ENCODE results near the gene DAP. TPM values are rescaled to one million over a fixed set of nuclear protein-coding genes. Genes with fewer than 3 reads are reported as not detected.
"Not testable (repeated sequence)": the region's sequence is repeated elsewhere in the genome, so short reads cannot be mapped to it uniquely, and the experiment has no call there.

DAP gene
- total RNA-seq, 1 donor from 2014 or later, result 62.6 TPM

GRCh38 chr5:10635867-10636350, 125.1 kb downstream of the DAP start:
- H3K27ac Mint-ChIP-seq, result peak overlapping the region; percentile 93
- intact Hi-C loops (cut with micrococcal nuclease), result loop anchor here (1.0 to 5.0 kb wide), 8 partner anchors 9 to 385 kb away; partner anchors contain the start of genes CCT5, DAP and MARCHF6
- no peak for DNase-seq (ENCODE audit: low spot score)
- H3K36me3 Mint-ChIP-seq (ENCODE audit: low read depth), result peaks cover 28% of the 10 kb centered on the region
- peaks cover 75% of the 10 kb centered on the region for H3K4me1 Mint-ChIP-seq (ENCODE audit: low read depth)
- peak overlapping the region; percentile 69 for H3K4me3 Mint-ChIP-seq
- peaks cover 6% of the 10 kb centered on the region for H3K9me3 Mint-ChIP-seq
- H3K27me3 Mint-ChIP-seq (ENCODE audit: insufficient read depth), result no peaks in the 10 kb centered on the region

- Mint-ChIP-seq H3K27me3 (ENCODE audit: insufficient read depth) (no peaks in the 10 kb centered on the region), H3K4me1 (ENCODE audit: low read depth) (peaks cover 80% of the 10 kb centered on the region), H3K27ac (peak overlapping the region; percentile 93), H3K4me3 (peak overlapping the region; percentile 69), H3K9me3 (peaks cover 6% of the 10 kb centered on the region), H3K36me3 (ENCODE audit: low read depth) (peaks cover 28% of the 10 kb centered on the region)
- intact Hi-C loops (cut with micrococcal nuclease), result loop anchor here (1.0 to 5.0 kb wide), 8 partner anchors 8 to 385 kb away; partner anchors contain the start of genes CCT5, DAP and MARCHF6
- peak; percentile 73 for DNase-seq (ENCODE audit: low spot score)
Measured at GRCh38 chr5:10635257-10635866, 125.7 kb downstream of the DAP start.

DNA sequence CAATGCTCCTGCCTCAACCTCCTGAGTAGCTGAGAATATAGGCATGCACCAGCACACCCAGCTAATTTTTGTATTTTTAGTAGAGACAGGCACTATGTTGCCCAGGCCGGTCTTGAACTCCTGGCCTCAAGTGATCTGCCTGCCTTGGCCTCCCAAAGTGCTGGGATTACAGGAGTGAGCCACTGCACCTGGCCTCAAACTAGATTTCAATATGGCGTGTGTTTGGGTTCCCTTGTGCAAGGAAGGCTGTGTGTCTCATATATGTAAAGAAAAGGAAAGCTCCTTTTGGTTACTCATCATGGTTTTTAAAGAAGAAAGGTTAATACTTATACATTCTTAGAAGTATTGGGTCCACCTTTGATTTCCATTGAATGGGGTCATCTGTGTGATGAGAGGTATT, 126.5 kb downstream of the DAP start:
- H3K27me3 Mint-ChIP-seq (ENCODE audit: insufficient read depth), result no peaks in the 10 kb centered on the region
- H3K4me3 Mint-ChIP-seq, result peak overlapping the region; percentile 69
- H3K36me3 Mint-ChIP-seq (ENCODE audit: low read depth), result peaks cover 25% of the 10 kb centered on the region
- intact Hi-C loops (cut with micrococcal nuclease), result loop anchor here (2.0 kb wide), 1 partner anchor 384 kb away; the partner anchor contains the start of gene CCT5
- H3K27ac Mint-ChIP-seq, result peak overlapping the region; percentile 93
- DNase-seq (ENCODE audit: low spot score), result no peak
- peaks cover 82% of the 10 kb centered on the region for H3K4me1 Mint-ChIP-seq (ENCODE audit: low read depth)
- peaks cover 6% of the 10 kb centered on the region for H3K9me3 Mint-ChIP-seq

DNA sequence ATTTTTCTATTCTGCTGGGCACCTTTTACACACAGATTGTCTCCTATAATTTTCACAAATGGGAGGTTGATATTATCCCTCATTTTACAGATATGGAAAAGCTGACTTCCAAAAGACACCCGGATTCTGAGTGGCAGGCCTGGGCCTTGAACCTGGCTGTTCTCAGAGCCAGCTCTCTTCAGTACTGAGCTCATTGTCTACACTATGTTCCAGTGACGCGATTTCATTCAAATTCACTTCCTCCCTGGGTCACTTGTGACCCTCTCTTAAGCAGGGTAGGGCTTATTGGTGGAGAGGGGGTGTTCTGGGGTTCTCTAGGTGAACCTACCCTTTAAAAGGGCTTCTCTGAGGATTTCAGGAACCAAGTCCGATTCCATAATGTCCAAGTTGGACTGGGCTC, 127.0 kb downstream of the DAP start:
- Mint-ChIP-seq H3K27ac (peak overlapping the region; percentile 93), H3K27me3 (ENCODE audit: insufficient read depth) (no peaks in the 10 kb centered on the region), H3K36me3 (ENCODE audit: low read depth) (peaks cover 29% of the 10 kb centered on the region), H3K9me3 (peaks cover 6% of the 10 kb centered on the region), H3K4me1 (ENCODE audit: low read depth) (peaks cover 86% of the 10 kb centered on the region), H3K4me3 (peak overlapping the region; percentile 70)
- intact Hi-C loops (cut with micrococcal nuclease), result loop anchor here (2.0 kb wide), 1 partner anchor 383 kb away; the partner anchor contains the start of gene CCT5
- no peak for DNase-seq (ENCODE audit: low spot score)

GRCh38 chr5:10633271-10634049, 127.6 kb downstream of the DAP start:
- Mint-ChIP-seq H3K4me3 (peak overlapping the region; percentile 70), H3K27ac (peak overlapping the region; percentile 93), H3K36me3 (ENCODE audit: low read depth) (peaks cover 26% of the 10 kb centered on the region), H3K4me1 (ENCODE audit: low read depth) (peaks cover 84% of the 10 kb centered on the region), H3K9me3 (peaks cover 2% of the 10 kb centered on the region), H3K27me3 (ENCODE audit: insufficient read depth) (peaks cover 3% of the 10 kb centered on the region)
- intact Hi-C loops (cut with micrococcal nuclease), result loop anchor here (2.0 kb wide), 1 partner anchor 383 kb away; the partner anchor contains the start of gene CCT5
- peak; percentile 17 for DNase-seq (ENCODE audit: low spot score)

DNA sequence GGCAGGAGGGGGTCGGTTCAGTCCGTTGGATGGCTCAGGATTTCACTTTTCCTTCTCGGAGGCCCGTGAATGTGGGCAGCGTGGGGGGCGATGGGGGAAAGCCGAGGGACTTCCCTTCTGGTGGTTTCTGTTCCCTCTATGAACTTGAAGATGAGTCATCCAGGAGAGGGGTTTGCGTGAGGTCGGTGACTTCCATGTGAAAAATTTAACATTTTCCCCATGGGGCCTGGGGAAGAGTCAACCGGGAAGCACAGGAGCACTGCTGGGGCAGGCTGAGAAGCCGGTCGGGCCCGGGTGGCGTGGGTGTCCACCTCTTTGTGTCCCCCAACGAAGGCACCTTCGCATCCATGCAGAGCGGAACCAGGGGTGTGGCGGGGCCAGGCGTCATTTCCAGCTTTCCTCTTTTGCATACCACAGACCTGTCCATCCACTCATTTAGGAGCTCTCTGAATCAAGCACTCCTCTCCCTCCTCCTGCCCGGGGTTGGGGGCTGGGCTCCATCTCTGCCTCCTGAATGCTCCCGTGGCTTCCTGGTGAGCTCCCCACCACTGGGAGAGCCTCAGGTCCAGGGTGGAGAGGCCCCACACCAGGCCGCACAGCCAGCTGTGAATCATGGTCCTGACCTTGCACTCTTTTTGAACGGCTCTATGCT, 128.8 kb downstream of the DAP start:
- Mint-ChIP-seq H3K9me3 (no peaks in the 10 kb centered on the region), H3K27ac (peak overlapping the region; percentile 83), H3K4me1 (ENCODE audit: low read depth) (peaks cover 83% of the 10 kb centered on the region), H3K27me3 (ENCODE audit: insufficient read depth) (peaks cover 3% of the 10 kb centered on the region), H3K4me3 (peak overlapping the region; percentile 60), H3K36me3 (ENCODE audit: low read depth) (peaks cover 18% of the 10 kb centered on the region)
- DNase-seq (ENCODE audit: low spot score), result peak; percentile 22
- intact Hi-C loops (cut with micrococcal nuclease), result loop anchor here (1.0 kb wide), 1 partner anchor 67 kb away; no protein-coding TSS in a partner anchor

- H3K36me3 Mint-ChIP-seq (ENCODE audit: low read depth), result peaks cover 18% of the 10 kb centered on the region
- DNase-seq (ENCODE audit: low spot score), result no peak
- H3K27ac Mint-ChIP-seq, result peak overlapping the region; percentile 83
- intact Hi-C loops (cut with micrococcal nuclease), result no loop called here
- no peaks in the 10 kb centered on the region for H3K9me3 Mint-ChIP-seq
- peaks cover 3% of the 10 kb centered on the region for H3K27me3 Mint-ChIP-seq (ENCODE audit: insufficient read depth)
- H3K4me3 Mint-ChIP-seq, result peak overlapping the region; percentile 60
- H3K4me1 Mint-ChIP-seq (ENCODE audit: low read depth), result peaks cover 84% of the 10 kb centered on the region
Measured at GRCh38 chr5:10631316-10631996, 129.6 kb downstream of the DAP start.

- peaks cover 80% of the 10 kb centered on the region for H3K4me1 Mint-ChIP-seq (ENCODE audit: low read depth)
- H3K9me3 Mint-ChIP-seq; DNase-seq (ENCODE audit: low spot score); intact Hi-C loops (cut with micrococcal nuclease); H3K27me3 Mint-ChIP-seq (ENCODE audit: insufficient read depth): not testable (repeated sequence)
- peak overlapping the region; percentile 60 for H3K4me3 Mint-ChIP-seq
- peak overlapping the region; percentile 4 for H3K27ac Mint-ChIP-seq
- H3K36me3 Mint-ChIP-seq (ENCODE audit: low read depth), result peaks cover 18% of the 10 kb centered on the region
Measured at GRCh38 chr5:10630744-10631143, 130.3 kb downstream of the DAP start.

DNA sequence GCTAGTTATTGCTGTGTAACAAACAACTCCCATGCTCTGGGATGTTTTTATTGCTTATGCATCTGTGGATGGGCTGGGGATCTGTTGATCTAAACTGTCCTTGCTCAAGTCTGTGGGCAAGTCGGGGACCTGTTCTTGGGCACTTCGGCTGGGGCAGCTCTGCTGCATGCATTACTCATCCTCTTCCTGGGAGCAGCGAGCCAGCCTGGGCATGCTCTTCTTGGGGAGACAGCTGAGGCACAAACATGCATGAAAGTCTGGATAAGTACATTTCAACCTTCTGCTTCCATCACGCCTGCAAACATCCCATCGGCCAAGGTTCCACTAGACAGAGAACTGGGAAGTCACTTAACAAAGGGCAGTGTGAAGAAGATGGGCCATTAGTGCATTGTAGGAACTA, 130.9 kb downstream of the DAP start:
- no peak overlapping the region for H3K27ac Mint-ChIP-seq
- H3K36me3 Mint-ChIP-seq (ENCODE audit: low read depth), result peaks cover 20% of the 10 kb centered on the region
- DNase-seq (ENCODE audit: low spot score), result no peak
- peaks cover 3% of the 10 kb centered on the region for H3K27me3 Mint-ChIP-seq (ENCODE audit: insufficient read depth)
- H3K9me3 Mint-ChIP-seq, result no peaks in the 10 kb centered on the region
- no peak overlapping the region for H3K4me3 Mint-ChIP-seq
- intact Hi-C loops (cut with micrococcal nuclease), result no loop called here
- H3K4me1 Mint-ChIP-seq (ENCODE audit: low read depth), result peaks cover 73% of the 10 kb centered on the region

- Mint-ChIP-seq H3K36me3 (ENCODE audit: low read depth) (peaks cover 20% of the 10 kb centered on the region), H3K4me3 (no peak overlapping the region), H3K4me1 (ENCODE audit: low read depth) (peaks cover 69% of the 10 kb centered on the region), H3K27ac (no peak overlapping the region), H3K27me3 (ENCODE audit: insufficient read depth) (peaks cover 3% of the 10 kb centered on the region), H3K9me3 (no peaks in the 10 kb centered on the region)
- intact Hi-C loops (cut with micrococcal nuclease), result no loop called here
- no peak for DNase-seq (ENCODE audit: low spot score)
Measured at GRCh38 chr5:10629682-10630081, 131.4 kb downstream of the DAP start.

All from activated T-helper 1 cell treated with anti-CD3 and anti-CD28 coated beads, Interleukin-12 subunit alpha, Interleukin-12 subunit beta, Interleukin-2, Interleukin-4 antibody, amounts not matched to agents 30 ng/mL and 10 ng/mL and 1 ng/mL, durations not matched to agents 14 hours and 24 hours and 36 hours (primary cell).